Activated CD8-positive, alpha-beta memory T cell treated with anti-CD3 and anti-CD28 coated beads for 36 hours (primary cell): Measurements from ENCODE around the gene COX20. TPM values are rescaled to one million over a fixed set of nuclear protein-coding genes. Genes with fewer than 3 reads are reported as not detected.

Experiments
- CTCF ChIA-PET: fragments of 350-600 bp; sonication (Branson Sonifier 250); formaldehyde crosslinking; loops from one replicate; lab custom pipeline; 2021; ENCODE audit warnings: antibody characterized with exemption; lab: Charles Lee
- POLR2A ChIA-PET: fragments of 350-600 bp; sonication (Branson Sonifier 250); formaldehyde crosslinking; loops from one replicate; lab custom pipeline; 2021; ENCODE audit warnings: antibody characterized with exemption; lab: Charles Lee
- total RNA-seq, 2 experiments: library from RNA; stranded (reverse); gene quantifications; one replicate each; pipeline ENCODE4 v1.2.3, GENCODE V29; 2021

COX20 gene
- total RNA-seq, 2 experiments from 2014 or later = 35.3 to 39.7 TPM

DNA sequence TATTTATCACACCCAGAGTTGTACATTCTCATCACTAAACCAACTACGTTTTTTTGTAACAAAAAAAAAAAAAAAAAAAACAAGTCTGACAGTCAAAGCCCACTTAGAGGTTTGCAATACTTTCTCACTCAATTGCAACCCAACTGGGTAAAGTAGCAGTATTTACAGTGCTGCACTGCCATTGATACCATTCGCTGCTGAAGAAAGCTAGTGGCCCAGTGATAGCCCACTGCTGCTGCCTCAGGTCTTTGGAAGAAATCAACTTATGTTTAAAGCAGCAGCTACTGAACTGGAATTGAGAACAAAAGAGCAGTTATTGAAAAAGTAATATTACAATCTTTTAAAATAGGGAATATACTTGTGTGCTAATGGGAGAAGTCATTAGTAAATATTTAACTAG lies 26.2 kb downstream of the COX20 start:
- POLR2A ChIA-PET = interaction anchor here (1.2 to 6.6 kb wide), 5 partner anchors 10 to 109 kb away, joined by 3 to 112 read pairs (median 12); partner anchors contain the start of gene COX20
- CTCF ChIA-PET = interaction anchor here (0.7 to 2.2 kb wide), 4 partner anchors 9 to 349 kb away, joined by 3 to 7 read pairs (median 4); no protein-coding TSS in a partner anchor

- ChIA-PET CTCF (interaction anchor here (2.2 kb wide), 1 partner anchor 12 kb away, joined by 7 read pairs; no protein-coding TSS in a partner anchor), POLR2A (interaction anchor here (1.2 to 6.6 kb wide), 5 partner anchors 10 to 108 kb away, joined by 3 to 112 read pairs (median 12); partner anchors contain the start of gene COX20)
Observed at GRCh38 chr1:244862354-244862698, 26.9 kb downstream of the COX20 start.

DNA sequence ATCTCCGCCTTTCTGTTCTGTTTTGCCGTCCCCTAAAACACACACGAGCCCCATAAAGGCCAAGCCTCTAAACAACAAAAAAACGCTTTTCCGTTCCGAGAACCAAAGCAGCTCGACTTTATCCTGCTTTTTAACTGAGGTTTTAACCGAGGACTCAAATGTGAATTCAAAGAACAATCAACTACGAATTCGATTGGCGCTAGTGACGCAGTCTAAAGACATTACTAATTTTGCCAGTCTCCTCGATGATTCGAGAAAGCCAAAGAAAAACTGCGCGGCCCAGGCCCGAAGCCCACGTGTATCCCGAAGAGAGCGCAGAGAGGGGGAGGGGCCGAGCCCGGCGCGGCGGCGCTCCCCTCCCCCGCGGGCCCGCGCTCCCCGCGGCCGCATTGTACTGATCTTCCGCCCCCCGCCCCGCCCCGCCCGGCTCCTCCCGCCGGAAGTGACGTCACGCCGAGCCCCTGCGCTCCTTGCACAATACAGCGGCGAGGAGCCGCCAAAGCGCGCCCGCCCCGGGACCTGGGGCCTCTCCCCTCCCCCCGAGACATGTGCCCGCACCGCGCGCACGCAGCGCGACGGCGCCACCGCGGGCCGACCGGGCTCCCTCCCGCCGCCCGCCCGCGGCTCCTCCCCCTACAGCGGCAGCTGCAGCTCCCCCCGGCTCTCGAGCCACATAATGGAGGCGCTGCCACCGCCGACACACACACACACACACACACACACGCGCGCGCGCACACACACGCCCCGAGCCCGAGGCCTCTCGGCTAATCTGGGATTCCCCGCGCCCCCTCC lies 27.4 kb downstream of the COX20 start:
- CTCF ChIA-PET = interaction anchor here (1.5 to 2.2 kb wide), 3 partner anchors 12 to 106 kb away, joined by 5 to 17 read pairs (median 7); partner anchors contain the start of gene COX20
- POLR2A ChIA-PET = interaction anchor here (1.2 to 6.6 kb wide), 6 partner anchors 8 to 108 kb away, joined by 3 to 112 read pairs (median 11); partner anchors contain the start of gene COX20

DNA sequence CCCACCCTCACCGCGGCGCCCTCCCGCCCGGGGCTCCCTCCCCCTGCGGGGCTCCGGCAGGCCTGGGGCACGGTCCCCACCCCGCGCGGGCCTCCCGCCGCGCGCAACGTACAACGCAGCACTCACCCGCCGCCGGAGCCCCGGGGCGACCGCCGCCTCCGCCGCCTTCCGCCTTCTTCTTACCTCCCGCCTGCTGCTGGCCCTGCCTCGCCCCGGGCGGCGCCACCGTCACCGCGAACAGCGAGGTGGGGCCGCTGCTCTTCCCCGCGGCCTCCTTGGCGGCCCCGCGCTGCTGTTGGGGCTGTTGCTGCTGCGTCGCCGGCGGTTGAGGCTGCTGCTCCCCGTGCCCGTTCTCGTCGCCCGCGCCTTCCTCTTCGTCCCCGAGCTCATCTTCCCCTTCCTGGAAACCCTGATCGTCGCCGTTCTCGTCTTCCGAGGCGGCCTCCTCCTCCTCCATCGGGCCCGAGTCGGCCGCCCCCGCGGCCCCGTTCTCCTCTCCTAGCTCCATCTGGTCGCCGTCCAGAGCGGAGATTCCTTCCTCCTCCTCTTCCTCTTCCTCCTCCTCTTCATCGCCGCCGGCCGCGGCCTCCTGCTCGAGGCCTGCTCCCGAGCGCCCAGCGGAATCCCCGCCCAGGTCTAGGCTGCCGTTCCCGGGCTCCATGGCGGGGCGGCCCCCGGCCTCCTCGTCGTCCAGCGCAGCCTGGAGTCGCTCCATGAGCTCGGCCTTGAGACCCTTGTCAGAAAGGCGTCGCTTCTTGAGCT lies 28.2 kb downstream of the COX20 start:
- POLR2A ChIA-PET = interaction anchor here (0.9 to 6.6 kb wide), 7 partner anchors 8 to 107 kb away, joined by 3 to 112 read pairs (median 6); partner anchors contain the start of gene COX20
- CTCF ChIA-PET = interaction anchor here (1.0 to 2.1 kb wide), 3 partner anchors 8 to 106 kb away, joined by 5 to 17 read pairs (median 6); partner anchors contain the start of gene COX20

GRCh38 chr1:244864253-244865027 lies 29.0 kb downstream of the COX20 start, which contains the start of gene HNRNPU:
TSS of gene HNRNPU (minus strand) at chr1:244864543. CDS start at chr1:244864307, 236 bp downstream.
- POLR2A ChIA-PET = interaction anchor here (0.9 to 6.6 kb wide), 8 partner anchors 9 to 106 kb away, joined by 3 to 112 read pairs (median 6); partner anchors contain the start of gene COX20
- CTCF ChIA-PET = interaction anchor here (1.0 to 2.1 kb wide), 4 partner anchors 8 to 396 kb away, joined by 3 to 17 read pairs (median 6); partner anchors contain the start of gene COX20

- ChIA-PET CTCF (interaction anchor here (1.1 to 1.4 kb wide), 2 partner anchors 178 to 396 kb away, joined by 3 read pairs; no protein-coding TSS in a partner anchor), POLR2A (interaction anchor here (0.9 to 6.6 kb wide), 4 partner anchors 10 to 106 kb away, joined by 3 to 112 read pairs (median 30); partner anchors contain the start of gene COX20)
Observed at GRCh38 chr1:244865028-244865371, 29.5 kb downstream of the COX20 start.

GRCh38 chr1:244865820-244866219 lies 30.4 kb downstream of the COX20 start:
- POLR2A ChIA-PET = interaction anchor here (6.6 kb wide), 1 partner anchor 30 kb away, joined by 112 read pairs; the partner anchor contains the start of gene COX20
- CTCF ChIA-PET = interaction anchor here (1.1 to 1.4 kb wide), 3 partner anchors 11 to 397 kb away, joined by 3 read pairs; no protein-coding TSS in a partner anchor

DNA sequence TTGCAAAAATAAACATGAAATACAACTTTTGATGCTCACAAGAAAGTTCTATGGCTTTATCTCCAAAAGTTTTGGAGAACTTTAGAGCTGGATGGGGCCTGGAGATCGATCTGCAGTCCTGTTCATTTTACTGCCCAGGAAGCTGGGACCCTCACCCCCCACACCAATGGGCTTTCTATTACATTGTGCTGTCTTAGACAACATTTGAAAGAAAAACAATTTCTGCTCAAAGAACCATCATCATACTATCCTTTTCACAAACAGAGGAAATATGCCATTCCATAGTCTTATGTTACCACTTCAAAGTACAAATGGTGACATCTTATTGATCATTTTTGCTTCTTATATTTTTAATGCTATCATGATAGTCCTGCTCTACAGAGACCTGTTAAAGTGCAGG lies 30.9 kb downstream of the COX20 start:
- CTCF ChIA-PET = interaction anchor here (1.1 kb wide), 1 partner anchor 10 kb away, joined by 3 read pairs; no protein-coding TSS in a partner anchor
- POLR2A ChIA-PET = interaction anchor here (6.6 kb wide), 1 partner anchor 31 kb away, joined by 112 read pairs; the partner anchor contains the start of gene COX20

- ChIA-PET CTCF (no interaction called here), POLR2A (no interaction called here)
Observed at GRCh38 chr1:244868484-244869363, 33.3 kb downstream of the COX20 start.

DNA sequence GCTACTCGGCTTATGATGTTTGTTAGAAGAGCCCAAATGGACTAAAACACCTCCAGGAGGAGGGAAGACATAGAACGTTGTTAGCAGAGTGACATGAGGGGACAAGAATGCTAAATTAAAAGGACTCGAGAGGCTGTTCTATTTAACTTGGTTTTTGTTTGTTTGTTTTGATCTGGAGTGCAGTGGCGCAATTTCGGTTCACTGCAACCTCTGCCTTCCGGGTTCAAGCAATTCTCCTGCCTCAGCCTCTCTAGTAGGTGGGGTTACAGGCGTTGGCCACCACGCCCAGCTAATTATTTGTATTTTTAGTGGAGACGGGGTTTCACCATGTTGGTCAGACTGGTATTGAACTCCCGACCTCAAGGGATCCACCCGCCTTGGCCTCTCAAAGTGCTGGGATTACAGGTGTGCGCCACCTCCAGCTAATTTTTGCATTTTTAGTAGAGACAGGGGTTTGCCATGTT lies 33.9 kb downstream of the COX20 start:
- ChIA-PET POLR2A (interaction anchor here (0.5 kb wide), 1 partner anchor 48 kb away, joined by 3 read pairs; no protein-coding TSS in a partner anchor), CTCF (no interaction called here)

- POLR2A ChIA-PET = interaction anchor here (0.5 kb wide), 1 partner anchor 48 kb away, joined by 3 read pairs; no protein-coding TSS in a partner anchor
- CTCF ChIA-PET = interaction anchor here (0.5 kb wide), 1 partner anchor 9 kb away, joined by 4 read pairs; no protein-coding TSS in a partner anchor
Observed at GRCh38 chr1:244869950-244870349, 34.5 kb downstream of the COX20 start.

- ChIA-PET POLR2A (no interaction called here), CTCF (no interaction called here)
Observed at GRCh38 chr1:244874974-244875579, 39.6 kb downstream of the COX20 start.

- ChIA-PET POLR2A (no interaction called here), CTCF (interaction anchor here (1.4 kb wide), 1 partner anchor 10 kb away, joined by 3 read pairs; no protein-coding TSS in a partner anchor)
Observed at GRCh38 chr1:244876228-244876910, 40.9 kb downstream of the COX20 start.

DNA sequence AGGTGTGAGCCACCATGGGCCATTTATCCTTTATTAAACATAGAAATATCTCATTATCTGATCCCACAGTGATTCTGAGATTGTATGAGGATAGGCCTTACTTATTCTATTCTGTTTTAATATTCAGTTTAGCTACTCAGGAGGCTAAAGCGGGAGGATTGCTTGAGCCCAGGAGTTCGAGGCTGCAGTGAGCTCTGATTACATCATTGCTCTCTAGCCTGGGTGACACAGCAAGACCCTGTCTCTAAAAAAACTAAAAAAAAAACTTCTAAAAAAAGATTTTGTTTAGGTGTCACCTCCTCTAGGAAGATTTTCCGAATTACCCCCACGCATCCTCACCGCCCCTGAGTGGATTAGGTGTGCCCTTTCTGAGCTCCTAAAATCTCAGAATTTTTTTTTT lies 43.2 kb downstream of the COX20 start:
- POLR2A ChIA-PET = interaction anchor here (0.7 kb wide), 1 partner anchor 104 kb away, joined by 3 read pairs; no protein-coding TSS in a partner anchor

GRCh38 chr1:244881552-244882280 lies 46.3 kb downstream of the COX20 start:
- POLR2A ChIA-PET = interaction anchor here (0.5 kb wide), 1 partner anchor 18 kb away, joined by 3 read pairs; the partner anchor contains the start of gene HNRNPU
- CTCF ChIA-PET = interaction anchor here (0.7 to 0.8 kb wide), 2 partner anchors 77 to 161 kb away, joined by 3 to 4 read pairs; no protein-coding TSS in a partner anchor

More for the DNA sequence above, 43.2 kb downstream of the COX20 start:
- CTCF ChIA-PET = no interaction called here
